ENCODE measurements around the gene TRAF1. TPM values are rescaled to one million over a fixed set of nuclear protein-coding genes. Genes with fewer than 3 reads are reported as not detected.
A peak's percentile ranks its signal among the peaks of the same experiment; 100 is the strongest.

Gene TRAF1
- total and polyA plus RNA-seq, 4 donors, result 3.9 to 23.1 (median 6.1) TPM

DNA sequence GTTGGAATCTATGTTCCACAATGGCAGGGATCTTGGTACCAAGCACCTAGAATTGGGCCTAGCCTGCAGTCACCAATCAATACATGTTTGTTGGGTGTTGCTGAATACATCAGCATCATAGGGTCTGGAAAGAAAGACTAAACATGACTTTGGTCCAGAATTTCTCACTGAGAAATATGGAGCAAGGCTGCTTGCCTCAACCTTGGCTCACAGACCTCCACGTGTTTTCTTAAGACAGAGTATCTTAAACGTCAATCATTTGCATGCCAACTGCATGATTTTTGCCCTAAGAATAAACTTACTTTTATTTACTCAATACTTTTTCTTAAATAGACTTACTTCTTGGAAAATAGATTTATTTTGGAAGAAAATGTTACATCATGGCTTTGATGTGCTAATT lies 22.7 kb upstream of the TRAF1 start:
- no peak overlapping the region for H3K9ac ChIP-seq (ENCODE audit: insufficient read depth in 1 of 2, low read length in 2 of 2)
- no peak overlapping the region for H3K4me3 ChIP-seq
- DNase-seq, result no peak
- H3K9me3 ChIP-seq (ENCODE audit: control insufficient read depth in 4 of 4, insufficient read depth in 3 of 4, low read length in 3 of 4), result no peaks in the 10 kb centered on the region
- H3K27me3 ChIP-seq (ENCODE audit: control insufficient read depth in 3 of 3, insufficient read depth in 3 of 3, low read length in 2 of 3), result no peaks in the 10 kb centered on the region
- no peak overlapping the region for H3K27ac ChIP-seq (ENCODE audit: low read depth in 1 of 2, low read length in 1 of 2)
- peaks cover 0 to 11% (median 4%) of the 10 kb centered on the region in 5 donors for H3K4me1 ChIP-seq (ENCODE audit: control insufficient read depth in 5 of 5, insufficient read depth in 5 of 5, low read length in 5 of 5)
- TF ChIP-seq, protein P1, sequence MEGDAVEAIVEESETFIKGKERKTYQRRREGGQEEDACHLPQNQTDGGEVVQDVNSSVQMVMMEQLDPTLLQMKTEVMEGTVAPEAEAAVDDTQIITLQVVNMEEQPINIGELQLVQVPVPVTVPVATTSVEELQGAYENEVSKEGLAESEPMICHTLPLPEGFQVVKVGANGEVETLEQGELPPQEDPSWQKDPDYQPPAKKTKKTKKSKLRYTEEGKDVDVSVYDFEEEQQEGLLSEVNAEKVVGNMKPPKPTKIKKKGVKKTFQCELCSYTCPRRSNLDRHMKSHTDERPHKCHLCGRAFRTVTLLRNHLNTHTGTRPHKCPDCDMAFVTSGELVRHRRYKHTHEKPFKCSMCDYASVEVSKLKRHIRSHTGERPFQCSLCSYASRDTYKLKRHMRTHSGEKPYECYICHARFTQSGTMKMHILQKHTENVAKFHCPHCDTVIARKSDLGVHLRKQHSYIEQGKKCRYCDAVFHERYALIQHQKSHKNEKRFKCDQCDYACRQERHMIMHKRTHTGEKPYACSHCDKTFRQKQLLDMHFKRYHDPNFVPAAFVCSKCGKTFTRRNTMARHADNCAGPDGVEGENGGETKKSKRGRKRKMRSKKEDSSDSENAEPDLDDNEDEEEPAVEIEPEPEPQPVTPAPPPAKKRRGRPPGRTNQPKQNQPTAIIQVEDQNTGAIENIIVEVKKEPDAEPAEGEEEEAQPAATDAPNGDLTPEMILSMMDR (IDR thresholded peaks at IDR 0.05; ENCODE audit: control extremely low read depth, extremely low read depth), result no peak
- WGBS, 2 donors, result 74 to 93% methylated on average over 2 of the region's 2 CpGs
- peaks cover 0 to 4% (median 0%) of the 10 kb centered on the region in 4 donors for H3K36me3 ChIP-seq (ENCODE audit: control insufficient read depth in 4 of 4, insufficient read depth in 4 of 4, low read length in 4 of 4)
- ATAC-seq (ENCODE audit: insufficient read depth, low FRiP score), result no peak

DNA sequence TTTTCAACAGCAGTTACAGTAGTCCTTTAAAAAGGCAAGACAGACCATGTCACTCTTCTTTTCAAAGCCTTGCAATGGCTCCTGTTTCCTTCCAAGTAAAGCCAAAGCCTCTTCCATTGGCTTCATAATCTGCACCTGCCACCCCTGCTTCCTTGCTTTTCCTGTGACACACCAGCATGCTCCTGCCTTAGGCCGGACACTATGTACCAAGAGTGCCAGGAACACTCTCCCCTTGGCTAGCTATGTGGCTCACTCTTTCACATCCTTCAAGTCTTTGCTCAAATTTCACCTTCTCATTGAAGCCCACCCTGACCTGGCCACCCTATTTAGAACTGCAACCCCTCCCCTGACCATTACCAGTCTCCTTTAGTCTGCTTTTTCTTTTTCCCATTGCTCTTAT lies 22.2 kb upstream of the TRAF1 start:
- no peaks in the 10 kb centered on the region for H3K9me3 ChIP-seq (ENCODE audit: control insufficient read depth in 4 of 4, insufficient read depth in 3 of 4, low read length in 3 of 4)
- 93 to 100% methylated on average over 1 of the region's 1 CpG for WGBS, 2 donors
- no peaks in the 10 kb centered on the region for H3K27me3 ChIP-seq (ENCODE audit: control insufficient read depth in 3 of 3, insufficient read depth in 3 of 3, low read length in 2 of 3)
- H3K27ac ChIP-seq (ENCODE audit: low read depth in 1 of 2, low read length in 1 of 2), result peak overlapping the region in 1 of 2 donors; percentile 24
- no peak for ATAC-seq (ENCODE audit: insufficient read depth, low FRiP score)
- no peak overlapping the region for H3K4me3 ChIP-seq
- no peak overlapping the region for H3K9ac ChIP-seq (ENCODE audit: insufficient read depth in 1 of 2, low read length in 2 of 2)
- TF ChIP-seq, protein P1 (IDR thresholded peaks at IDR 0.05; ENCODE audit: control extremely low read depth, extremely low read depth), result no peak
- H3K4me1 ChIP-seq (ENCODE audit: control insufficient read depth in 5 of 5, insufficient read depth in 5 of 5, low read length in 5 of 5), result peaks cover 0 to 11% (median 4%) of the 10 kb centered on the region in 5 donors
- no peak for DNase-seq
- peaks cover 0 to 3% (median 0%) of the 10 kb centered on the region in 4 donors for H3K36me3 ChIP-seq (ENCODE audit: control insufficient read depth in 4 of 4, insufficient read depth in 4 of 4, low read length in 4 of 4)

DNA sequence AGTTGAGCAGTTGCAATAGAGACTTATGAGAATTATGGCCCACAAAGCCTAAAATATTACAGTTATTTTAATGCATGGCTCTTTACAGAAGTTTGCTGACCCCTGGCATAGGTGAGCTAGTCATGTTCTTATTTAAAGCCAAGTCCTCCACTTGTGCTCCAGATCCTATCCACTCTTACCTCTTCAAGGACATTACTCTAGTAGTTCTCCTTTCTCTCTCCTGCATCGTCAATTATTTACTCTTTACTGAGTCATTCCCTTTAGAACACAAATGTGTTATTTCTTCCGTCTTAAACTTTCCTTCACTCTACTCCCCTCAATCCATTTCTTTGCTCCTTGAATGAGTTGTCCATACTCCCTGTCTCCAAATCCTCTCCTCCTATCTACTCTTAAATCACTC lies 20.6 kb upstream of the TRAF1 start:
- H3K27ac ChIP-seq (ENCODE audit: low read depth in 1 of 2, low read length in 1 of 2), result no peak overlapping the region
- ATAC-seq (ENCODE audit: insufficient read depth, low FRiP score), result peak; percentile 45

More for the DNA sequence above, 20.6 kb upstream of the TRAF1 start:
- Histone ChIP-seq H3K9me3 (ENCODE audit: control insufficient read depth in 4 of 4, insufficient read depth in 3 of 4, low read length in 3 of 4) (no peaks in the 10 kb centered on the region), H3K36me3 (ENCODE audit: control insufficient read depth in 4 of 4, insufficient read depth in 4 of 4, low read length in 4 of 4) (peaks cover 0 to 3% (median 0%) of the 10 kb centered on the region in 4 donors), H3K4me1 (ENCODE audit: control insufficient read depth in 5 of 5, insufficient read depth in 5 of 5, low read length in 5 of 5) (peaks cover 0 to 18% (median 8%) of the 10 kb centered on the region in 5 donors), H3K27me3 (ENCODE audit: control insufficient read depth in 3 of 3, insufficient read depth in 3 of 3, low read length in 2 of 3) (no peaks in the 10 kb centered on the region), H3K4me3 (no peak overlapping the region), H3K9ac (ENCODE audit: insufficient read depth in 1 of 2, low read length in 2 of 2) (no peak overlapping the region)
- WGBS, 2 donors, result 71 to 90% methylated on average over 2 of the region's 2 CpGs
- no peak for DNase-seq
- TF ChIP-seq, protein P1 (IDR thresholded peaks at IDR 0.05; ENCODE audit: control extremely low read depth, extremely low read depth), result no peak
